Neuronal stem cell (in vitro differentiated cells): ENCODE results near the gene SRD5A2.

Experiments used
- DNase-seq: peaks from one replicate; pipeline ENCODE4 v3.0.0-alpha.2; 2013; ENCODE audit warnings: low spot score
- H2AFZ ChIP-seq: one replicate; pipeline ENCODE4 v1.6.1; 2013; ENCODE audit warnings: mild to moderate bottlenecking, low read length, inconsistent platforms
- H2AK5ac ChIP-seq: 2 replicates; pipeline ENCODE4 v1.6.1; 2013; ENCODE audit warnings: low read depth, mild to moderate bottlenecking, inconsistent platforms, low read length, moderate library complexity, mixed read lengths
- H2BK120ac ChIP-seq: 2 replicates; pipeline ENCODE4 v1.6.1; 2013; ENCODE audit warnings: low read depth, mild to moderate bottlenecking, inconsistent platforms, low read length, moderate library complexity, mixed read lengths
- H2BK12ac ChIP-seq: one replicate; pipeline ENCODE4 v1.6.1; 2013; ENCODE audit warnings: low read length, inconsistent platforms
- H2BK15ac ChIP-seq: 2 replicates; pipeline ENCODE4 v1.6.1; 2013; ENCODE audit warnings: mild to moderate bottlenecking, low read length, inconsistent platforms, mixed read lengths
- H2BK5ac ChIP-seq: one replicate; pipeline ENCODE4 v1.6.1; 2013; ENCODE audit warnings: inconsistent platforms, mild to moderate bottlenecking, low read length, moderate library complexity
- H3K14ac ChIP-seq: one replicate; pipeline ENCODE4 v1.6.1; 2013; ENCODE audit warnings: low read length, inconsistent platforms
- H3K18ac ChIP-seq: 2 replicates; pipeline ENCODE4 v1.6.1; 2013; ENCODE audit warnings: low read length, inconsistent platforms
- H3K23ac ChIP-seq: 2 replicates; pipeline ENCODE4 v1.6.1; 2013; ENCODE audit warnings: low read depth, mild to moderate bottlenecking, mixed read lengths, low read length, inconsistent platforms; ENCODE audit not compliant: poor library complexity
- H3K27ac ChIP-seq: replicated peaks from 3 replicates; pipeline ENCODE4 v1.5.1; 2013; ENCODE audit warnings: low read length, inconsistent platforms
- H3K27me3 ChIP-seq, 3 experiments: 2 replicates each; pipeline ENCODE4 v1.6.1; 2013; ENCODE audit warnings: low read length in 3 of 3, mild to moderate bottlenecking in 2 of 3, inconsistent platforms in 1 of 3, low read depth in 1 of 3, mixed read lengths in 1 of 3, moderate library complexity in 1 of 3; ENCODE audit not compliant: control insufficient read depth in 3 of 3, insufficient read depth in 3 of 3
- H3K36me3 ChIP-seq, 2 donors: replicated peaks in 1 of 2; 2 replicates each; pipeline ENCODE4 v1.6.1; 2013; ENCODE audit warnings: low read length in 2 of 2; ENCODE audit not compliant: control insufficient read depth in 2 of 2, insufficient read depth in 2 of 2
- H3K4ac ChIP-seq: 2 replicates; pipeline ENCODE4 v1.6.1; 2013; ENCODE audit warnings: inconsistent platforms, mild to moderate bottlenecking, low read length, moderate library complexity
- H3K4me1 ChIP-seq, 2 donors: 1 replicate in 1 of 2; 2 replicates in 1 of 2; pipeline ENCODE4 v1.6.1; 2013; ENCODE audit warnings: low read length in 2 of 2, low read depth in 1 of 2; ENCODE audit not compliant: control insufficient read depth in 2 of 2, insufficient read depth in 1 of 2
- H3K4me2 ChIP-seq: one replicate; pipeline ENCODE4 v1.6.1; 2013; ENCODE audit warnings: mild to moderate bottlenecking, low read length, inconsistent platforms; ENCODE audit not compliant: insufficient read depth, poor library complexity, severe bottlenecking
- H3K4me3 ChIP-seq, 2 donors: 2 replicates each; pipeline ENCODE4 v1.5.1; 2013; ENCODE audit warnings: low read length in 2 of 2, mild to moderate bottlenecking in 2 of 2, inconsistent platforms in 1 of 2, moderate library complexity in 1 of 2
- H3K79me1 ChIP-seq: one replicate; pipeline ENCODE4 v1.6.1; 2013; ENCODE audit warnings: low read depth, mild to moderate bottlenecking, inconsistent platforms, low read length, moderate library complexity
- H3K9ac ChIP-seq: one replicate; pipeline ENCODE4 v1.6.1; 2013; ENCODE audit warnings: mild to moderate bottlenecking, low read depth, low read length, inconsistent platforms; ENCODE audit not compliant: poor library complexity
- H3K9me3 ChIP-seq, 2 donors: replicated peaks in 1 of 2; 2 replicates each; pipeline versions ENCODE3 to v1.6.1; 2013; ENCODE audit warnings: low read length in 2 of 2, mild to moderate bottlenecking in 2 of 2, inconsistent platforms in 1 of 2, low read depth in 1 of 2, mixed read lengths in 1 of 2, moderate library complexity in 1 of 2; ENCODE audit not compliant: control insufficient read depth in 2 of 2, insufficient read depth in 1 of 2
- H4K8ac ChIP-seq: one replicate; pipeline ENCODE4 v1.6.1; 2013; ENCODE audit warnings: low read depth, mild to moderate bottlenecking, inconsistent platforms, low read length, moderate library complexity
- H4K91ac ChIP-seq: one replicate; pipeline ENCODE4 v1.6.1; 2013; ENCODE audit warnings: low read length, low read depth, mild to moderate bottlenecking, inconsistent platforms; ENCODE audit not compliant: poor library complexity
- WGBS, 2 donors: extraction: QIAGEN DNeasy Blood & Tissue Kit; methylation state at CpG; one replicate each; pipeline ENCODE4 v1.1.7; 2013; ENCODE audit warnings: missing lambda C conversion rate in 2 of 2, mixed read lengths in 1 of 2; ENCODE audit not compliant: insufficient read length in 2 of 2, insufficient replicate concordance in 1 of 2; ENCODE audit errors: extremely low coverage in 2 of 2; 5-methylcytosine and 5-hydroxymethylcytosine counted together

SRD5A2 gene

GRCh38 chr2:31558401-31559295 is 22.1 kb downstream of the SRD5A2 start:
- Histone ChIP-seq H3K23ac (no peak overlapping the region), H3K36me3 (no peaks in the 10 kb centered on the region), H3K4ac (no peak overlapping the region), H2AFZ (no peak overlapping the region), H2BK120ac (no peak overlapping the region), H3K4me2 (no peak overlapping the region), H3K18ac (no peak overlapping the region), H3K27ac (no peak overlapping the region), H2BK5ac (no peak overlapping the region), H3K9me3 (no peaks in the 10 kb centered on the region), H2BK12ac (no peak overlapping the region), H3K4me1 (no peaks in the 10 kb centered on the region), H2BK15ac (no peak overlapping the region), H3K4me3 (no peak overlapping the region), H3K27me3 (no peaks in the 10 kb centered on the region), H3K79me1 (no peaks in the 10 kb centered on the region), H4K91ac (no peak overlapping the region), H4K8ac (no peak overlapping the region), H3K14ac (no peak overlapping the region), H2AK5ac (no peak overlapping the region), H3K9ac (no peak overlapping the region)
- WGBS, 2 donors, result no CpG with 5 or more reads among the region's 7 CpGs
- DNase-seq, result no peak

GRCh38 chr2:31556940-31557339 is 23.8 kb downstream of the SRD5A2 start:
- Histone ChIP-seq H2BK120ac (no peak overlapping the region), H3K36me3 (no peaks in the 10 kb centered on the region), H3K4me1 (no peaks in the 10 kb centered on the region), H3K27me3 (no peaks in the 10 kb centered on the region), H2BK15ac (no peak overlapping the region), H3K9me3 (peaks cover 0 to 5% of the 10 kb centered on the region in 2 donors), H2AK5ac (no peak overlapping the region), H3K79me1 (no peaks in the 10 kb centered on the region), H2AFZ (no peak overlapping the region), H3K4me2 (no peak overlapping the region), H3K18ac (no peak overlapping the region), H3K14ac (no peak overlapping the region), H2BK5ac (no peak overlapping the region), H3K9ac (no peak overlapping the region), H3K27ac (no peak overlapping the region), H2BK12ac (no peak overlapping the region), H4K91ac (no peak overlapping the region), H3K4ac (no peak overlapping the region), H4K8ac (no peak overlapping the region), H3K4me3 (no peak overlapping the region), H3K23ac (no peak overlapping the region)
- DNase-seq, result no peak

GRCh38 chr2:31555967-31556706 is 24.6 kb downstream of the SRD5A2 start:
- H3K4ac ChIP-seq, result no peak overlapping the region
- no peak for DNase-seq
- no peaks in the 10 kb centered on the region for H3K27me3 ChIP-seq
- no peaks in the 10 kb centered on the region for H3K79me1 ChIP-seq
- H3K23ac ChIP-seq, result no peak overlapping the region
- H2BK5ac ChIP-seq, result no peak overlapping the region
- no peak overlapping the region for H3K4me3 ChIP-seq
- H3K14ac ChIP-seq, result no peak overlapping the region
- H2BK120ac ChIP-seq, result no peak overlapping the region
- WGBS, 2 donors, result no CpG with 5 or more reads among the region's 3 CpGs
- H2BK12ac ChIP-seq, result no peak overlapping the region
- no peak overlapping the region for H4K91ac ChIP-seq
- no peak overlapping the region for H3K4me2 ChIP-seq
- no peaks in the 10 kb centered on the region for H3K4me1 ChIP-seq
- H2BK15ac ChIP-seq, result no peak overlapping the region
- no peak overlapping the region for H2AK5ac ChIP-seq
- H3K9ac ChIP-seq, result no peak overlapping the region
- H3K18ac ChIP-seq, result no peak overlapping the region
- H2AFZ ChIP-seq, result no peak overlapping the region
- H3K36me3 ChIP-seq, result no peaks in the 10 kb centered on the region
- H3K27ac ChIP-seq, result no peak overlapping the region
- H3K9me3 ChIP-seq, result peaks cover 0 to 5% of the 10 kb centered on the region in 2 donors
- no peak overlapping the region for H4K8ac ChIP-seq

- no peaks in the 10 kb centered on the region for H3K36me3 ChIP-seq
- no CpG with 5 or more reads among the region's 2 CpGs for WGBS, 2 donors
- H2AFZ ChIP-seq, result no peak overlapping the region
These were observed 27.4 kb downstream of the SRD5A2 start for GRCh38 chr2:31553362-31553761.

More at GRCh38 chr2:31553362-31553761, 27.4 kb downstream of the SRD5A2 start:
- Histone ChIP-seq H2BK15ac (no peak overlapping the region), H3K9ac (no peak overlapping the region), H3K79me1 (no peaks in the 10 kb centered on the region), H3K18ac (no peak overlapping the region), H3K23ac (no peak overlapping the region), H4K8ac (no peak overlapping the region), H3K9me3 (peaks cover 0 to 5% of the 10 kb centered on the region in 2 donors), H2AK5ac (no peak overlapping the region), H2BK120ac (no peak overlapping the region), H3K4me3 (no peak overlapping the region), H3K4me1 (no peaks in the 10 kb centered on the region), H3K4me2 (no peak overlapping the region), H3K27ac (no peak overlapping the region), H2BK5ac (no peak overlapping the region), H3K27me3 (no peaks in the 10 kb centered on the region), H3K14ac (no peak overlapping the region), H2BK12ac (no peak overlapping the region), H3K4ac (no peak overlapping the region), H4K91ac (no peak overlapping the region)
- DNase-seq, result no peak
